IPS DF 6.9 (cell line): Measurements from ENCODE around the gene C3orf52.

ENCODE experiments used
- DNase-seq: peaks from one replicate; pipeline ENCODE4 v3.0.0-alpha.2; 2013; ENCODE audit warnings: low read depth, low spot score
- H3K27ac ChIP-seq: one replicate; pipeline ENCODE4 v1.5.1; 2013; ENCODE audit warnings: low read length, control low read depth
- H3K27me3 ChIP-seq: 2 replicates; pipeline ENCODE4 v1.6.1; 2013; ENCODE audit warnings: mild to moderate bottlenecking, low read length; ENCODE audit not compliant: control insufficient read depth, insufficient read depth
- H3K36me3 ChIP-seq: 2 replicates; pipeline ENCODE4 v1.6.1; 2013; ENCODE audit warnings: low read length; ENCODE audit not compliant: control insufficient read depth, insufficient read depth
- H3K4me1 ChIP-seq: 2 replicates; pipeline ENCODE4 v1.6.1; 2013; ENCODE audit warnings: low read length; ENCODE audit not compliant: control insufficient read depth, insufficient read depth
- H3K4me3 ChIP-seq: 2 replicates; pipeline ENCODE4 v1.5.1; 2013; ENCODE audit warnings: mild to moderate bottlenecking, low read length
- H3K9me3 ChIP-seq: 2 replicates; pipeline ENCODE4 v1.6.1; 2013; ENCODE audit warnings: low read length, inconsistent platforms; ENCODE audit not compliant: control insufficient read depth, insufficient read depth
- WGBS: extraction: QIAGEN DNeasy Blood & Tissue Kit; methylation state at CpG from one replicate; pipeline ENCODE4 v1.1.7; 2013; ENCODE audit warnings: mixed read lengths, missing lambda C conversion rate; ENCODE audit not compliant: insufficient read length, insufficient coverage; 5-methylcytosine and 5-hydroxymethylcytosine counted together

The C3orf52 gene

GRCh38 chr3:112128843-112129727, 42.9 kb downstream of the C3orf52 start:
- WGBS, result no CpG with 5 or more reads among the region's 7 CpGs
- DNase-seq, result no peak
- Histone ChIP-seq H3K27ac (no peak overlapping the region), H3K9me3 (no peaks in the 10 kb centered on the region), H3K4me3 (no peak overlapping the region), H3K4me1 (no peaks in the 10 kb centered on the region; the same call in 1 of the 2 replicates), H3K27me3 (no peaks in the 10 kb centered on the region), H3K36me3 (no peaks in the 10 kb centered on the region)

GRCh38 chr3:112129925-112130637, 43.9 kb downstream of the C3orf52 start:
- DNase-seq, result no peak
- WGBS, result no CpG with 5 or more reads among the region's 4 CpGs
- no peaks in the 10 kb centered on the region for H3K9me3 ChIP-seq
- H3K27ac ChIP-seq, result no peak overlapping the region
- no peaks in the 10 kb centered on the region; the same call in 1 of the 2 replicates for H3K4me1 ChIP-seq
- H3K36me3 ChIP-seq, result no peaks in the 10 kb centered on the region
- no peaks in the 10 kb centered on the region for H3K27me3 ChIP-seq
- no peak overlapping the region for H3K4me3 ChIP-seq

- H3K4me1 ChIP-seq, result no peaks in the 10 kb centered on the region; the same call in 1 of the 2 replicates
- no peak for DNase-seq
- H3K27ac ChIP-seq, result no peak overlapping the region
- no CpG with 5 or more reads among the region's 3 CpGs for WGBS
- no peaks in the 10 kb centered on the region for H3K9me3 ChIP-seq
- no peaks in the 10 kb centered on the region for H3K27me3 ChIP-seq
- no peak overlapping the region for H3K4me3 ChIP-seq
- no peaks in the 10 kb centered on the region for H3K36me3 ChIP-seq
These were observed 44.4 kb downstream of the C3orf52 start for GRCh38 chr3:112130638-112130993.

- WGBS, result no CpG with 5 or more reads among the region's 3 CpGs
- DNase-seq, result no peak
- no peaks in the 10 kb centered on the region for H3K4me1 ChIP-seq
- H3K27me3 ChIP-seq, result no peaks in the 10 kb centered on the region
- H3K4me3 ChIP-seq, result no peak overlapping the region
- H3K27ac ChIP-seq, result no peak overlapping the region
- no peaks in the 10 kb centered on the region for H3K36me3 ChIP-seq
- no peaks in the 10 kb centered on the region for H3K9me3 ChIP-seq
These were observed 44.9 kb downstream of the C3orf52 start for GRCh38 chr3:112131111-112131510.

- Histone ChIP-seq H3K9me3 (no peaks in the 10 kb centered on the region), H3K27ac (no peak overlapping the region), H3K36me3 (no peaks in the 10 kb centered on the region), H3K27me3 (no peaks in the 10 kb centered on the region), H3K4me3 (no peak overlapping the region), H3K4me1 (no peaks in the 10 kb centered on the region)
- WGBS, result no CpG with 5 or more reads among the region's 3 CpGs
- no peak for DNase-seq
These were observed 45.9 kb downstream of the C3orf52 start for GRCh38 chr3:112132088-112132487.

- Histone ChIP-seq H3K36me3 (no peaks in the 10 kb centered on the region), H3K4me1 (no peaks in the 10 kb centered on the region), H3K9me3 (no peaks in the 10 kb centered on the region), H3K27me3 (no peaks in the 10 kb centered on the region), H3K27ac (no peak overlapping the region), H3K4me3 (no peak overlapping the region)
- DNase-seq, result no peak
- no CpG with 5 or more reads among the region's 1 CpG for WGBS
These were observed 46.4 kb downstream of the C3orf52 start for GRCh38 chr3:112132554-112132953.

- H3K27ac ChIP-seq, result no peak within 1 kb of the TSS
- H3K9me3 ChIP-seq, result no peaks in the 10 kb centered on the region
These were observed 46.8 kb downstream of the C3orf52 start, which contains the start of gene GCSAM for GRCh38 chr3:112132975-112133448. GCSAM (minus strand) TSS chr3:112133248; CDS start chr3:112133120, 128 bp downstream.

GRCh38 chr3:112133626-112134334, 47.6 kb downstream of the C3orf52 start:
- Histone ChIP-seq H3K9me3 (no peaks in the 10 kb centered on the region), H3K36me3 (no peaks in the 10 kb centered on the region), H3K27ac (no peak overlapping the region), H3K27me3 (no peaks in the 10 kb centered on the region), H3K4me3 (no peak overlapping the region), H3K4me1 (no peaks in the 10 kb centered on the region)
- no peak for DNase-seq
- WGBS, result no CpG with 5 or more reads among the region's 5 CpGs

More at GRCh38 chr3:112132975-112133448, 46.8 kb downstream of the C3orf52 start, which contains the start of gene GCSAM:
- no peak for DNase-seq
- no peaks in the 10 kb centered on the region for H3K4me1 ChIP-seq
- H3K4me3 ChIP-seq, result no peak within 1 kb of the TSS
- WGBS, result no CpG with 5 or more reads among the region's 5 CpGs
- H3K36me3 ChIP-seq, result no peaks in the 10 kb centered on the region
- H3K27me3 ChIP-seq, result no peaks in the 10 kb centered on the region

GRCh38 chr3:112134335-112135124, 48.3 kb downstream of the C3orf52 start:
- H3K27me3 ChIP-seq, result no peaks in the 10 kb centered on the region
- WGBS, result no CpG with 5 or more reads among the region's 8 CpGs
- no peaks in the 10 kb centered on the region for H3K9me3 ChIP-seq
- H3K4me1 ChIP-seq, result no peaks in the 10 kb centered on the region
- no peak for DNase-seq
- no peak overlapping the region for H3K4me3 ChIP-seq
- no peak overlapping the region for H3K27ac ChIP-seq
- H3K36me3 ChIP-seq, result no peaks in the 10 kb centered on the region
